Keratinocyte (primary cell): Measurements from ENCODE around the gene NCOA6. TPM values are rescaled to one million over a fixed set of nuclear protein-coding genes. Genes with fewer than 3 reads are reported as not detected.
"Not testable (repeated sequence)": the region's sequence is repeated elsewhere in the genome, so short reads cannot be mapped to it uniquely, and the experiment has no call there.

ENCODE experiments used
- DNase-seq: peaks from one replicate; pipeline ENCODE4 v3.0.0-alpha.2; 2011; ENCODE audit warnings: low read depth, missing footprints, low spot score
- FAIRE-seq: peaks from 2 replicates; lab custom pipeline; 2011; peaks lifted over from hg19 to GRCh38; lab: Jason Lieb, UNC
- H2AFZ ChIP-seq: 2 replicates; pipeline ENCODE4 v1.6.0; 2012; ENCODE audit warnings: low read length, control low read depth, inconsistent platforms; ENCODE audit not compliant: control insufficient read depth
- H3K27ac ChIP-seq: 2 replicates; pipeline ENCODE4 v1.5.1; 2011; ENCODE audit warnings: low read length; ENCODE audit not compliant: control insufficient read depth, insufficient read depth
- H3K27me3 ChIP-seq: 3 replicates; pipeline ENCODE4 v1.6.0; 2011; ENCODE audit warnings: low read length; ENCODE audit not compliant: control insufficient read depth, insufficient read depth; ENCODE audit errors: extremely low read depth
- H3K36me3 ChIP-seq, 2 experiments: 2 replicates in 1 of 2; 3 replicates in 1 of 2; pipeline ENCODE4 v1.5.1; 2011; ENCODE audit warnings: low read length in 2 of 2, mild to moderate bottlenecking in 1 of 2; ENCODE audit not compliant: control insufficient read depth in 2 of 2, insufficient read depth in 2 of 2; ENCODE audit errors: extremely low read depth in 1 of 2
- H3K4me1 ChIP-seq: 3 replicates; pipeline ENCODE4 v1.5.1; 2011; ENCODE audit warnings: low read length; ENCODE audit not compliant: control insufficient read depth, insufficient read depth; ENCODE audit errors: extremely low read depth
- H3K4me2 ChIP-seq: 3 replicates; pipeline ENCODE4 v1.6.0; 2011; ENCODE audit warnings: low read depth, low read length; ENCODE audit not compliant: control insufficient read depth, insufficient read depth; ENCODE audit errors: extremely low read depth
- H3K4me3 ChIP-seq, 3 experiments: fragments of 200-600 bp in 1 of 3; sonication (generic) in 1 of 3; 2 replicates in 2 of 3; 3 replicates in 1 of 3; pipeline ENCODE4 v1.5.1; 2011 to 2016; ENCODE audit warnings: low read length in 3 of 3, mild to moderate bottlenecking in 3 of 3, control low read depth in 2 of 3, inconsistent platforms in 1 of 3, low read depth in 1 of 3, mixed read lengths in 1 of 3, mixed run types in 1 of 3, moderate library complexity in 1 of 3; ENCODE audit not compliant: control insufficient read depth in 2 of 3, insufficient read depth in 2 of 3; ENCODE audit errors: extremely low read depth in 1 of 3
- H3K79me2 ChIP-seq: 2 replicates; pipeline ENCODE4 v1.6.0; 2012; ENCODE audit warnings: low read length; ENCODE audit not compliant: control insufficient read depth, insufficient read depth
- H3K9ac ChIP-seq: 3 replicates; pipeline ENCODE4 v1.6.0; 2011; ENCODE audit warnings: low read length; ENCODE audit not compliant: control insufficient read depth, insufficient read depth; ENCODE audit errors: extremely low read depth
- H3K9me1 ChIP-seq: 3 replicates; pipeline ENCODE4 v1.6.0; 2011; ENCODE audit warnings: low read length; ENCODE audit not compliant: control insufficient read depth, insufficient read depth; ENCODE audit errors: extremely low read depth
- H3K9me3 ChIP-seq: 2 replicates; pipeline ENCODE4 v1.5.1; 2012; ENCODE audit warnings: low read depth, low read length; ENCODE audit not compliant: control insufficient read depth
- H4K20me1 ChIP-seq: 3 replicates; pipeline ENCODE4 v1.6.0; 2011; ENCODE audit warnings: low read length; ENCODE audit not compliant: control insufficient read depth, insufficient read depth; ENCODE audit errors: extremely low read depth
- EZH2 ChIP-seq: IDR thresholded peaks from one replicate; pipeline ENCODE4 v1.6.1; 2012; ENCODE audit warnings: inconsistent platforms, mild to moderate bottlenecking, low read length, moderate library complexity
- dilution Hi-C: fragments of 300-500 bp; cut with MboI; formaldehyde crosslinking; loops from one replicate; pipeline ENCODE4 v1.7.0; 2020; ENCODE audit warnings: low sequenced_read_pairs; ENCODE audit not compliant: extremely low pct_ligation_motif_present
- polyA plus RNA-seq, 5 experiments: library from polyadenylated mRNA; depleted of rRNA in 3 of 5; stranded (reverse) in 3 of 5; stranded (forward) in 1 of 5; unstranded in 1 of 5; fragments of >200 nt; gene quantifications; 1 replicate in 1 of 5; 2 replicates in 3 of 5; 3 replicates in 1 of 5; pipeline versions ENCODE4 v1.2.1 to v1.2.3, GENCODE V29; 2011 to 2012; ENCODE audit warnings: missing spikeins in 2 of 5, low read depth in 1 of 5, low replicate concordance in 1 of 5
- TF ChIP-seq, protein P1 (sequence below), 3 experiments: IDR thresholded peaks in 1 of 3; conservative IDR thresholded peaks in 1 of 3; optimal IDR thresholded peaks in 1 of 3; 2 replicates in 2 of 3; 3 replicates in 1 of 3; pipeline versions ENCODE3 to v1.5.1; 2011; ENCODE audit warnings: low read length in 3 of 3, mild to moderate bottlenecking in 3 of 3, moderate library complexity in 2 of 3, control low read depth in 1 of 3, inconsistent platforms in 1 of 3; ENCODE audit not compliant: insufficient read depth in 2 of 3; ENCODE audit errors: extremely low read depth in 1 of 3

The NCOA6 gene
- polyA plus RNA-seq, 1 donor (not counting 4 experiments of a cell fraction or from before 2014, with no cell fraction given) = 13.3 TPM

DNA sequence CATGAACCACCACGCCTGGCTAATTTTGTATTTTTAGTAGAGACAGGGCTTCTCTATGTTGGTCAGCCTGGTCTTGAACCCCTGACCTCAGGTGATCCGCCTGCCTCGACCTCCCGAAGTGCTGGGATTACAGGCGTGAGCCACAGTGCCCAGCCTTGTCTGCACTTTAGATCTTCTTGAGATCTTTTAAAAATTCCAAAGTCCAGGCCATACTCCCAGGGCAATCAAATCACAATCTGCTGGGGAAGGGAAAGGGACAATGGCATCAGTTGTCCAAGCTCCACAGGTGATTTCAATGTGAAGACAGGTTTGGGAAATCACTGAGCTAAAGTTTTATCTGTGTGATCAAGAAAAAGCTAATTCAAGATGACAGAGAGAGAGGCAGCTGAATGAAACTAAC, 16.9 kb downstream of the NCOA6 start:
- H3K9ac ChIP-seq = no peak overlapping the region
- TF ChIP-seq EZH2 = no peak
- TF ChIP-seq, protein P1, sequence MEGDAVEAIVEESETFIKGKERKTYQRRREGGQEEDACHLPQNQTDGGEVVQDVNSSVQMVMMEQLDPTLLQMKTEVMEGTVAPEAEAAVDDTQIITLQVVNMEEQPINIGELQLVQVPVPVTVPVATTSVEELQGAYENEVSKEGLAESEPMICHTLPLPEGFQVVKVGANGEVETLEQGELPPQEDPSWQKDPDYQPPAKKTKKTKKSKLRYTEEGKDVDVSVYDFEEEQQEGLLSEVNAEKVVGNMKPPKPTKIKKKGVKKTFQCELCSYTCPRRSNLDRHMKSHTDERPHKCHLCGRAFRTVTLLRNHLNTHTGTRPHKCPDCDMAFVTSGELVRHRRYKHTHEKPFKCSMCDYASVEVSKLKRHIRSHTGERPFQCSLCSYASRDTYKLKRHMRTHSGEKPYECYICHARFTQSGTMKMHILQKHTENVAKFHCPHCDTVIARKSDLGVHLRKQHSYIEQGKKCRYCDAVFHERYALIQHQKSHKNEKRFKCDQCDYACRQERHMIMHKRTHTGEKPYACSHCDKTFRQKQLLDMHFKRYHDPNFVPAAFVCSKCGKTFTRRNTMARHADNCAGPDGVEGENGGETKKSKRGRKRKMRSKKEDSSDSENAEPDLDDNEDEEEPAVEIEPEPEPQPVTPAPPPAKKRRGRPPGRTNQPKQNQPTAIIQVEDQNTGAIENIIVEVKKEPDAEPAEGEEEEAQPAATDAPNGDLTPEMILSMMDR (optimal IDR thresholded peaks at IDR 0.05 in 1 of 3, IDR thresholded peaks at IDR 0.05 in 1 of 3, conservative IDR thresholded peaks at IDR 0.05 in 1 of 3; ENCODE audit: extremely low read depth in 1 of 3, insufficient read depth in 2 of 3, low read length in 3 of 3) = no peak
- peaks cover 3% of the 10 kb centered on the region for H4K20me1 ChIP-seq
- DNase-seq (no peak), FAIRE-seq (no peak)
- H3K79me2 ChIP-seq = peaks cover 70% of the 10 kb centered on the region
- H3K9me1 ChIP-seq = peaks cover 2% of the 10 kb centered on the region
- H3K4me3 ChIP-seq = no peak overlapping the region
- no peak overlapping the region for H3K27ac ChIP-seq
- no peak overlapping the region for H2AFZ ChIP-seq
- H3K36me3 ChIP-seq = no peaks in the 10 kb centered on the region
- dilution Hi-C loops = no loop called here
- no peaks in the 10 kb centered on the region for H3K4me1 ChIP-seq
- no peak overlapping the region for H3K4me2 ChIP-seq
- no peaks in the 10 kb centered on the region for H3K27me3 ChIP-seq
- no peaks in the 10 kb centered on the region for H3K9me3 ChIP-seq

DNA sequence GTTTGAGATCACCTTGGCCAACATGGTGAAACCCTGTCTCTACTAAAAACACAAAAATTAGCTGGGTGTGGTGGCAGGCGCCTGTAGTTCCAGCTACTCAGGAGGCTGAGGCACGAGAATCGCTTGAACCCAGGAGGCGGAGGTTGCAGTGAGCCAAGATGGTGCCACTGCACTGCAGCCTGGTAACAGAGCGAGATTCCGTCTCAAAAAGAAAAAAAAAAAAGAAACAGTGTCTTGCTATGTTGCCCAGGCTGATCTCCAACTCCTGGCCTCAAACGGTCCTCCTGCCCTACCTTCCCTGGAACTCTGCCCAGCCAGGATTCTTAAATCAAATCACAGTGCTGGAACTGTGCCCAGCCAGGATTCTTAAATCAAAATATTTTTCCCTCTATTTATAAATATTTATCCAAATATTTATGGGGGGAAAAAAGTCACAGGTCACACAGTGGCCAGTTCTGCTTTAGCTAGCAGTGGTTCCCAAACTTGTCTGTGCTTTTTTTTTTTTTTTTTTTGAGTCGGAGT, 17.4 kb downstream of the NCOA6 start:
- H3K9me1 ChIP-seq, dilution Hi-C loops, H4K20me1 ChIP-seq, H3K4me2 ChIP-seq, H2AFZ ChIP-seq, H3K27ac ChIP-seq, H3K4me3 ChIP-seq, H3K27me3 ChIP-seq, H3K4me1 ChIP-seq, FAIRE-seq, H3K9me3 ChIP-seq, DNase-seq, H3K36me3 ChIP-seq, H3K9ac ChIP-seq: not testable (repeated sequence)
- peaks cover 69% of the 10 kb centered on the region for H3K79me2 ChIP-seq

- DNase-seq = no peak
- Histone ChIP-seq H3K27me3 (no peaks in the 10 kb centered on the region), H3K36me3 (no peaks in the 10 kb centered on the region), H3K4me3 (no peak overlapping the region), H2AFZ (no peak overlapping the region), H3K9me1 (peaks cover 2% of the 10 kb centered on the region), H3K27ac (no peak overlapping the region), H3K4me2 (no peak overlapping the region), H3K4me1 (no peaks in the 10 kb centered on the region), H3K9ac (no peak overlapping the region), H3K79me2 (peaks cover 67% of the 10 kb centered on the region), H3K9me3 (no peaks in the 10 kb centered on the region), H4K20me1 (peaks cover 3% of the 10 kb centered on the region)
- dilution Hi-C loops = no loop called here
- no peak for FAIRE-seq
- TF ChIP-seq, protein P1 (optimal IDR thresholded peaks at IDR 0.05 in 1 of 3, IDR thresholded peaks at IDR 0.05 in 1 of 3, conservative IDR thresholded peaks at IDR 0.05 in 1 of 3; ENCODE audit: extremely low read depth in 1 of 3, insufficient read depth in 2 of 3, low read length in 3 of 3) = no peak
- no peak for TF ChIP-seq EZH2
Measured at GRCh38 chr20:34806255-34806654, 19.2 kb downstream of the NCOA6 start.
